Loucy (cell line): ENCODE results near the gene CAMTA1.

Source experiments
- EZH2phosphoT487 ChIP-seq: fragments of 200-600 bp; IDR thresholded peaks from 2 replicates; pipeline ENCODE4 v1.6.1; 2018; ENCODE audit warnings: antibody characterized with exemption, mild to moderate bottlenecking, moderate library complexity, borderline replicate concordance
- TF ChIP-seq, protein P1 (sequence below): fragments of 200-600 bp; sonication (generic); conservative IDR thresholded peaks from 2 replicates; pipeline ENCODE4 v1.5.1; 2014; ENCODE audit warnings: mild to moderate bottlenecking, antibody characterized with exemption, low read length

DNA sequence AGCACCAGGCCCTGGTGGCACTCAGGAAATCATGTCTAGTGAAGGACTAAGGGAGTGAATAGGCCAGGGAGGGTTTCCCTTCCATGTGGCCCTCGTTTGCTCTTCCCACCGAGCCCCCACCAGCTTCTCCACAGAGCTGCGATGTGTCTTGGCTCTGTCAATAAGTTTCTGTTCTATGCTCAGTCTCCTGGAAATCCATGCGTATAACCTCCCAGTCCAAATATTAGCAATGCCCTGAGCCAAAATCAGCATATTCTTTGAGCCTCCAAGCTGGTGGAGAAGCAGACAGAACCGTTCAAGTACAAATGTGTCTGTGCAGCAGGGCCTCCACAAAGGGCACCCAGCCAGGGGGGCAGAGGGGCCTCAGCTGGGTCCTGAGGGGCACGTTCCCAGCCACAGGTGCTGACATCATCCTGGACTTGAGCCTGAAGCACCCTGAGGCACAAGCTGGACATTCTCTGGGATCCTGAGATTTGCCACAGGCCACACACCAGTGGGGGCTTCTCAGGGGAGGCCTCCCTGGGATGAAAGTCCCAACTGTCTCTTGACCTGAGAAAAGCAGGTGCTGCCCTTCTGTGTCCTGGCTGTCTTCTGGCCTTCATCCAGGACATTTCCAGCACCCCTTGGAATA is 635.3 kb downstream of the CAMTA1 start:
- TF ChIP-seq, protein P1, sequence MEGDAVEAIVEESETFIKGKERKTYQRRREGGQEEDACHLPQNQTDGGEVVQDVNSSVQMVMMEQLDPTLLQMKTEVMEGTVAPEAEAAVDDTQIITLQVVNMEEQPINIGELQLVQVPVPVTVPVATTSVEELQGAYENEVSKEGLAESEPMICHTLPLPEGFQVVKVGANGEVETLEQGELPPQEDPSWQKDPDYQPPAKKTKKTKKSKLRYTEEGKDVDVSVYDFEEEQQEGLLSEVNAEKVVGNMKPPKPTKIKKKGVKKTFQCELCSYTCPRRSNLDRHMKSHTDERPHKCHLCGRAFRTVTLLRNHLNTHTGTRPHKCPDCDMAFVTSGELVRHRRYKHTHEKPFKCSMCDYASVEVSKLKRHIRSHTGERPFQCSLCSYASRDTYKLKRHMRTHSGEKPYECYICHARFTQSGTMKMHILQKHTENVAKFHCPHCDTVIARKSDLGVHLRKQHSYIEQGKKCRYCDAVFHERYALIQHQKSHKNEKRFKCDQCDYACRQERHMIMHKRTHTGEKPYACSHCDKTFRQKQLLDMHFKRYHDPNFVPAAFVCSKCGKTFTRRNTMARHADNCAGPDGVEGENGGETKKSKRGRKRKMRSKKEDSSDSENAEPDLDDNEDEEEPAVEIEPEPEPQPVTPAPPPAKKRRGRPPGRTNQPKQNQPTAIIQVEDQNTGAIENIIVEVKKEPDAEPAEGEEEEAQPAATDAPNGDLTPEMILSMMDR, result no peak
- no peak for TF ChIP-seq EZH2phosphoT487
